IPS-15b (cell line): ENCODE results near the gene HNRNPL.
"Not testable (repeated sequence)": the region's sequence is repeated elsewhere in the genome, so short reads cannot be mapped to it uniquely, and the experiment has no call there.

Experiments
- H3K27me3 ChIP-seq: one replicate; pipeline ENCODE4 v1.6.1; 2013; ENCODE audit warnings: low read length; ENCODE audit not compliant: control insufficient read depth, insufficient read depth
- H3K36me3 ChIP-seq: one replicate; pipeline ENCODE4 v1.6.1; 2013; ENCODE audit warnings: low read length; ENCODE audit not compliant: control insufficient read depth, insufficient read depth
- H3K4me1 ChIP-seq: one replicate; pipeline ENCODE4 v1.6.1; 2013; ENCODE audit warnings: mild to moderate bottlenecking, low read length; ENCODE audit not compliant: control insufficient read depth, insufficient read depth
- H3K4me3 ChIP-seq: one replicate; pipeline ENCODE4 v1.5.1; 2013; ENCODE audit warnings: low read depth, low read length
- H3K9ac ChIP-seq: one replicate; pipeline ENCODE4 v1.6.1; 2013; ENCODE audit warnings: low read depth, mild to moderate bottlenecking, low read length
- H3K9me3 ChIP-seq: one replicate; pipeline ENCODE4 v1.6.1; 2013; ENCODE audit warnings: mild to moderate bottlenecking, low read length; ENCODE audit not compliant: control insufficient read depth, insufficient read depth

The HNRNPL gene

DNA sequence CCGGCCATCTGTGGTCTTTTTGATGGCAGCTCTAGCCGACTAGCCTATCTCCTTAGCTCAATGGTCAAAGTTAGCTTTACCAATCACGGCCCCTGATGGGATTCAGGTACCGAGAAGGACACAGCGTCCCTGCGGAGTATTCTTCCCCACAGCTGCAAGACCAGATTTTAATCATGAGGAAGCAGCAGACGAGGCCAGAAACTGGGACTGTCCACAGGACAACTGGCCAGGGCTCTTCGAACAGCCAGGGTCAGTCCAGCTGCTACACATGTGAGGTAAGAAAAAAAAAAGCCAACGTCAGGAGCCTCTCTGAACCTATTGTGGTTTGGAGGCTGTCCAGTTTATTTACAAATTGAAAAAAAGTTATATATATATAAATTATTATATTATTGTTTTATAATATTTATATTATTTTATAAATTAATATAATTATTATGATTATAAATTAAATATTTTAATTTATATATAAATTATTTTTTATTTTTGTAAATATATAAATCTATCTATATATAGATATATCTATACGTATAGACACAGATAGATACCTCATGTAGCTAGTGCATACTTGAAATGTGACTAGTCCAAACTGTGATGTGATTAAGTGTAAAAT, 17.5 kb upstream of the HNRNPL start:
- no peak overlapping the region for H3K4me3 ChIP-seq
- H3K4me1 ChIP-seq: peaks cover 2% of the 10 kb centered on the region
- no peaks in the 10 kb centered on the region for H3K9me3 ChIP-seq
- no peak overlapping the region for H3K9ac ChIP-seq
- no peaks in the 10 kb centered on the region for H3K36me3 ChIP-seq
- H3K27me3 ChIP-seq: peaks cover 6% of the 10 kb centered on the region

- no peaks in the 10 kb centered on the region for H3K9me3 ChIP-seq
- no peaks in the 10 kb centered on the region for H3K36me3 ChIP-seq
- no peak overlapping the region for H3K4me3 ChIP-seq
- H3K9ac ChIP-seq: no peak overlapping the region
- H3K4me1 ChIP-seq: no peaks in the 10 kb centered on the region
- H3K27me3 ChIP-seq: no peaks in the 10 kb centered on the region
These were observed 12.7 kb upstream of the HNRNPL start for GRCh38 chr19:38862321-38863059.

- H3K4me3 ChIP-seq: no peak overlapping the region
- H3K36me3 ChIP-seq: no peaks in the 10 kb centered on the region
- H3K9ac ChIP-seq: no peak overlapping the region
- no peaks in the 10 kb centered on the region for H3K4me1 ChIP-seq
- no peaks in the 10 kb centered on the region for H3K9me3 ChIP-seq
- H3K27me3 ChIP-seq: no peaks in the 10 kb centered on the region
These were observed 11.6 kb upstream of the HNRNPL start for GRCh38 chr19:38861368-38861767.

DNA sequence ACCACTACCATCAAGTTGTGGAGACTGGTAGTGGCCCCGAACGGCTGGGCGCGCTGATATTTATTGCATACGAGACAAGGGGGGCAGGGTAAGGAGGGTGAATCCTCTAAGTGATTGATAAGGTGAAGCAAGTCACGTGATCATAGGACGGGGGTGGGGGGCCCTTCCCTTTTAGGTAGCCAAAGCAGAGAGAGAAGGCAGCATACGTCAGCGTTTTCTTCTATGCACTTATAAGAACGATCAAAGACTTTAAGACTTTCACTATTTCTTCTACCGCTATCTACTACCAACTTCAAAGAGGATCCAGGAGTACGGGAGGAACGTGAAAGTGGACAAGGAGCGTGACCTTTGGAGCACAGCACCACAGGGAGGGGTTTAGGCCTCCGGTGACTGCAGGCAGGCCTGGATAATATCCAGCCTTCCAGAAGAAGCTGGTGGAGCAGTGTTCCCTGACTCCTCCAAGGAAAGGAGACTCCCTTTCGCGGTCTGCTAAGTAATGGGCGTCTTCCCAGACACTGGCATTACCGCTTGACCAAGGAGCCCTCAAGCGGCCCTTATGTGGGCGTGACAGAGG, 9.9 kb upstream of the HNRNPL start:
- not testable (repeated sequence) for H3K9ac ChIP-seq, H3K36me3 ChIP-seq, H3K27me3 ChIP-seq, H3K4me1 ChIP-seq, H3K9me3 ChIP-seq, H3K4me3 ChIP-seq

DNA sequence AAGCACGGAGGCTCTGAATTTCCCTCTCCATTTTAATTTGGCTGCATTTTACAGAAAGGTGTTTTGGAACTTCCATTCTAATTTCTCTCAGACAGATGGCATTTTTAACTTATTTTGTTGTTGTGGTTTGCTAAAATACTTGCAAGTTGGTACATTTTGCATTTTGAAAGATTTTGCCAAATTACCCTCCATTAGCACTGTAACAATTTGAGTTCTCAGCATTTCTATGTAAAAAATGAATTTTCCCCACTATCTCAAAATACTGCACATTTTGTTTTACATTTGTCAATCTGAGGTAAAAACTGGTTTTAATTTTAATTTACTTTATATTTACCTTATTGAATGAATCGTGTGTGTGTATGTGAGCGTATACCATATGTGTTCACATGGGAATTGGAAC, 7.0 kb upstream of the HNRNPL start:
- H3K27me3 ChIP-seq: no peaks in the 10 kb centered on the region
- H3K9me3 ChIP-seq: no peaks in the 10 kb centered on the region
- H3K9ac ChIP-seq: no peak overlapping the region
- H3K4me1 ChIP-seq: no peaks in the 10 kb centered on the region
- H3K36me3 ChIP-seq: no peaks in the 10 kb centered on the region
- no peak overlapping the region for H3K4me3 ChIP-seq

GRCh38 chr19:38855751-38856150, 6.0 kb upstream of the HNRNPL start:
- not testable (repeated sequence) for H3K4me1 ChIP-seq, H3K9me3 ChIP-seq, H3K9ac ChIP-seq, H3K27me3 ChIP-seq, H3K36me3 ChIP-seq, H3K4me3 ChIP-seq

GRCh38 chr19:38854961-38855360, 5.2 kb upstream of the HNRNPL start:
- not testable (repeated sequence) for H3K36me3 ChIP-seq, H3K4me1 ChIP-seq, H3K9me3 ChIP-seq, H3K9ac ChIP-seq, H3K4me3 ChIP-seq, H3K27me3 ChIP-seq

DNA sequence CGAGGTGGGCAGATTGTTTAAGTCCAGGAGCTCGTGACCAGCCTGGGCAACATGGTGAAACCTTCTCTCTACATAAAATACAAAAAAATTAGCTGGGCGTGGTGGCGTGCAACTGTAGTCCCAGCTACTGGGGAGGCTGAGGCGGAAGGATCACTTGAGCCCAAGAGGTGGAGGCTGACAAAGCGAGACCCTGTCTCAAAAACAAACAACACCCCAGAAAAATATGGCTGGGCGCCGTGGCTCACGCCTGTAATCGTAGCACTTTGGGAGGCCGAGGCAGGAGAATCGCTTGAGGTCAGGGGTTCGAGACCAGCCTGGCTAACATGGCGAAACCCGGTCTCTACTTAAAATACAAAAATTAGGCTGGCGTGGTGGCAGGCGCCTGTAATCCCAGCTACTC, 3.4 kb upstream of the HNRNPL start:
- Histone ChIP-seq H3K36me3 (peaks cover 8% of the 10 kb centered on the region), H3K4me1 (no peaks in the 10 kb centered on the region), H3K9ac (no peak overlapping the region), H3K4me3 (peak overlapping the region; percentile 86), H3K27me3 (no peaks in the 10 kb centered on the region), H3K9me3 (no peaks in the 10 kb centered on the region)

GRCh38 chr19:38852231-38853044, 2.7 kb upstream of the HNRNPL start:
- no peaks in the 10 kb centered on the region for H3K27me3 ChIP-seq
- H3K4me3 ChIP-seq: peak overlapping the region; percentile 86
- no peaks in the 10 kb centered on the region for H3K9me3 ChIP-seq
- H3K36me3 ChIP-seq: peaks cover 11% of the 10 kb centered on the region
- H3K4me1 ChIP-seq: no peaks in the 10 kb centered on the region
- H3K9ac ChIP-seq: peak overlapping the region; percentile 68

DNA sequence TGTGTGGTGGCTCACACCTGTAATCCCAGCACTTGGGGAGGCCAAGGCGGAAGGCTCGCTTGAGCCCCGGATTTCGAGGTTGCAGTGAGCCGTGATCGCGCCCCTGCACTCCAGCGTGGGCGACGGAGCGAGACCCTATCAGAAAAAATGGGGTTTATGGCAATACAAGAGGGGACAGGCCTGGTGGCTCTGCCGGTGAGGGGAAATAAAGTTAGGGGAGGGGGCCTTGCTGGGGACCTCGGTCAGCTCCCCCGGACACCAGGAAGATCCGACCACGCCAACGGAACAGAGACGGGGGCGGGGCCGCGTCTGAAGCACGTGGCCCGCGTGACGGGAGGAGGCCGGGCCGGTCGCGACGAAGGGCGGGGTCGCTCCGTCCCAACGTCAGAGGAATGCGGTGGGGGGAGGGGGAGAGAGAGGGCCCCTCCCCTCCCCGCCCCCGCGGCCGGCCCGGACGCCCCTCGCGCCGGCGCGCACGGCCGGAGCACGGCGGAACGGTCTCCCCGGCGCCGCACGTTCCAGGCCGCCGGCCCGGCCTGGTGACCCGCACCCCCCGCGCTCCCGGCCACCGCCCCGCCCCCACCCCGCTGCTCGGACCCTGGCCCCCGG, 1.9 kb upstream of the HNRNPL start:
- peaks cover 18% of the 10 kb centered on the region for H3K36me3 ChIP-seq
- H3K4me1 ChIP-seq: no peaks in the 10 kb centered on the region
- no peaks in the 10 kb centered on the region for H3K9me3 ChIP-seq
- H3K27me3 ChIP-seq: no peaks in the 10 kb centered on the region
- H3K4me3 ChIP-seq: peak overlapping the region; percentile 86
- H3K9ac ChIP-seq: no peak overlapping the region

GRCh38 chr19:38850976-38851621, 1.3 kb upstream of the HNRNPL start:
- Histone ChIP-seq H3K36me3 (peaks cover 24% of the 10 kb centered on the region), H3K27me3 (no peaks in the 10 kb centered on the region), H3K9ac (peak overlapping the region; percentile 66), H3K4me3 (peak overlapping the region; percentile 86), H3K4me1 (no peaks in the 10 kb centered on the region), H3K9me3 (no peaks in the 10 kb centered on the region)
